Activated CD8-positive, alpha-beta memory T cell treated with anti-CD3 and anti-CD28 coated beads, Interleukin-2, amount 50 U/mL, for 24 hours (primary cell): ENCODE data around the gene CFAP221.

Experiments
- DNase-seq: peaks from one replicate; pipeline ENCODE4 v3.0.0-alpha.2; 2020; ENCODE audit errors: extremely low read depth

Gene CFAP221

GRCh38 chr2:119544075-119544938, at the start of gene CFAP221:
TSS of gene CFAP221 (plus strand) at chr2:119544449. CDS start at chr2:119546132, 1,683 bp downstream.
- peak; percentile 8 for DNase-seq

- no peak for DNase-seq
Measured at GRCh38 chr2:119495948-119496347, 48.3 kb upstream of the CFAP221 start.

- DNase-seq, result no peak
Measured at GRCh38 chr2:119496682-119497081, 47.6 kb upstream of the CFAP221 start.

- no peak for DNase-seq
Measured at GRCh38 chr2:119508756-119509155, 35.5 kb upstream of the CFAP221 start.

GRCh38 chr2:119511989-119512388, 32.3 kb upstream of the CFAP221 start:
- no peak for DNase-seq

GRCh38 chr2:119512946-119513345, 31.3 kb upstream of the CFAP221 start:
- DNase-seq, result no peak

GRCh38 chr2:119513832-119514231, 30.4 kb upstream of the CFAP221 start:
- DNase-seq, result no peak

GRCh38 chr2:119516121-119516520, 28.1 kb upstream of the CFAP221 start:
- no peak for DNase-seq

- no peak for DNase-seq
Measured at GRCh38 chr2:119517433-119517832, 26.8 kb upstream of the CFAP221 start.

GRCh38 chr2:119518401-119519056, 25.7 kb upstream of the CFAP221 start:
- no peak for DNase-seq

- DNase-seq, result no peak
Measured at GRCh38 chr2:119519057-119519408, 25.2 kb upstream of the CFAP221 start.

GRCh38 chr2:119520696-119521432, 23.4 kb upstream of the CFAP221 start:
- DNase-seq, result no peak

- DNase-seq, result no peak
Measured at GRCh38 chr2:119521433-119522050, 22.7 kb upstream of the CFAP221 start.

- DNase-seq, result no peak
Measured at GRCh38 chr2:119522671-119523070, 21.6 kb upstream of the CFAP221 start.

- no peak for DNase-seq
Measured at GRCh38 chr2:119523383-119523951, 20.8 kb upstream of the CFAP221 start.

GRCh38 chr2:119523952-119524694, 20.1 kb upstream of the CFAP221 start, which contains the start of gene SCTR:
TSS of gene SCTR (minus strand) at chr2:119524483. CDS start at chr2:119524226, 257 bp downstream.
- no peak for DNase-seq

GRCh38 chr2:119525614-119526013, 18.6 kb upstream of the CFAP221 start:
- DNase-seq, result no peak

GRCh38 chr2:119527999-119528398, 16.2 kb upstream of the CFAP221 start:
- DNase-seq, result no peak

- DNase-seq, result no peak
Measured at GRCh38 chr2:119531292-119531691, 13.0 kb upstream of the CFAP221 start.

GRCh38 chr2:119533560-119533959, 10.7 kb upstream of the CFAP221 start:
- no peak for DNase-seq

- DNase-seq, result no peak
Measured at GRCh38 chr2:119536211-119536610, 8.0 kb upstream of the CFAP221 start.
